ENCODE data around the gene STOM. TPM values are rescaled to one million over a fixed set of nuclear protein-coding genes. Genes with fewer than 3 reads are reported as not detected.

STOM gene
- polyA plus RNA-seq, 3 donors: 23.8 to 66.9 (median 63.8) TPM

DNA sequence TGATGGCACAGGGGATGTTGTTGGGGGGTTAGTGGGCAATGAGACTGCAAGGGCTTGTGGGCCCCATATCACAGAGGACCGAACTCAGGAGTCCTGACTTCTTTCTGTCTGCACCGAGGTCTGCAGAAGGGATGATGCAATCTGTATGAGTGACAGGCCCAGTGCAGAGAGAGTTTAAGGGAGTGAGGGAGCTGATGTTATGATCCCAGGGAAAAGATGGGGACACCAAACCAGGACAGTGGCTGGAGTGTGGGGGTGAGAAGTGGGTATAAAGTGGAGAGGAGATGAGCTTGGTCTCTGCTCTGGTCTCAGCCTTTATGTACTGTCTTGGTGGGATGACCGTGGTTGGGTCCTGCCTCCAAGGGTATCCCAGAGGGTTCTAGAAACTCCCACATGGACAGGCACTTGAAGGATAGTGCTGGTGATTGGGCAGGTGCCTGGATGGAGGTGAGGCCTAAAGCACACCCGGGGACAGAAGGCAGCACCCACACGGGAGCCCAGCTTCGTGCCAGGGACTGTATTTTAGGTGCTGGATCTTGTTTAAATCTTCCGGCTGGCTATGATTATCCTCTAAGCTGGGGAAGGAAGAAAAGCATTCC lies 80.2 kb downstream of the STOM start:
- TF ChIP-seq, protein P1, sequence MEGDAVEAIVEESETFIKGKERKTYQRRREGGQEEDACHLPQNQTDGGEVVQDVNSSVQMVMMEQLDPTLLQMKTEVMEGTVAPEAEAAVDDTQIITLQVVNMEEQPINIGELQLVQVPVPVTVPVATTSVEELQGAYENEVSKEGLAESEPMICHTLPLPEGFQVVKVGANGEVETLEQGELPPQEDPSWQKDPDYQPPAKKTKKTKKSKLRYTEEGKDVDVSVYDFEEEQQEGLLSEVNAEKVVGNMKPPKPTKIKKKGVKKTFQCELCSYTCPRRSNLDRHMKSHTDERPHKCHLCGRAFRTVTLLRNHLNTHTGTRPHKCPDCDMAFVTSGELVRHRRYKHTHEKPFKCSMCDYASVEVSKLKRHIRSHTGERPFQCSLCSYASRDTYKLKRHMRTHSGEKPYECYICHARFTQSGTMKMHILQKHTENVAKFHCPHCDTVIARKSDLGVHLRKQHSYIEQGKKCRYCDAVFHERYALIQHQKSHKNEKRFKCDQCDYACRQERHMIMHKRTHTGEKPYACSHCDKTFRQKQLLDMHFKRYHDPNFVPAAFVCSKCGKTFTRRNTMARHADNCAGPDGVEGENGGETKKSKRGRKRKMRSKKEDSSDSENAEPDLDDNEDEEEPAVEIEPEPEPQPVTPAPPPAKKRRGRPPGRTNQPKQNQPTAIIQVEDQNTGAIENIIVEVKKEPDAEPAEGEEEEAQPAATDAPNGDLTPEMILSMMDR (IDR thresholded peaks at IDR 0.05): no peak
- H3K4me1 Mint-ChIP-seq: peaks cover 53% of the 10 kb centered on the region
- peak overlapping the region; percentile 54 for H3K4me2 ChIP-seq (replicated peaks; ENCODE audit: extremely low read depth, low read length, poor library complexity, severe bottlenecking)
- peaks cover 16 to 34% of the 10 kb centered on the region in 2 donors for H3K36me3 Mint-ChIP-seq
- H3K4me3 ChIP-seq (replicated peaks in 1 of 3; ENCODE audit: low read depth in 2 of 3, low read length in 3 of 3): peak overlapping the region in 1 of 3 experiments; percentile 55
- no peaks in the 10 kb centered on the region for H3K9me3 ChIP-seq (replicated peaks in 1 of 2; ENCODE audit: control insufficient read depth in 1 of 2, insufficient read depth in 1 of 2, low read length in 2 of 2)
- no peak overlapping the region for H2AFZ ChIP-seq (ENCODE audit: insufficient read depth, low read depth, low read length, poor library complexity, severe bottlenecking)
- H3K36me3 ChIP-seq (replicated peaks in 1 of 2; ENCODE audit: control insufficient read depth in 1 of 2, insufficient read depth in 2 of 2, low read length in 2 of 2): peaks cover 0 to 18% of the 10 kb centered on the region in 2 donors
- H3K4me3 Mint-ChIP-seq: peak overlapping the region in 1 of 2 donors; percentile 78
- peak overlapping the region in 6 of 7 donors; percentile 53 to 92 (median 84) for H3K27ac Mint-ChIP-seq
- peaks cover 0 to 2% (median 0%) of the 10 kb centered on the region in 7 donors for H3K9me3 Mint-ChIP-seq
- peaks cover 0 to 3% (median 2%) of the 10 kb centered on the region in 3 donors for H3K27me3 Mint-ChIP-seq (ENCODE audit: low read depth in 3 of 3)
- peak in 1 of 3 donors; percentile 39 for DNase-seq
- no peak overlapping the region for H3K9ac ChIP-seq (ENCODE audit: insufficient read depth, low read length, poor library complexity, severe bottlenecking)
- H4K20me1 ChIP-seq (ENCODE audit: insufficient read depth, low read length): peaks cover 4% of the 10 kb centered on the region
- WGBS (ENCODE audit: insufficient coverage): 33% methylated on average over 3 of the region's 7 CpGs
- H3K27ac ChIP-seq (ENCODE audit: low read depth in 1 of 2, low read length in 2 of 2): peak overlapping the region; percentile 37 to 75
- H3K4me1 ChIP-seq (ENCODE audit: control insufficient read depth in 1 of 2, insufficient read depth in 2 of 2, low read length in 2 of 2): peaks cover 53% of the 10 kb centered on the region in 2 donors
- intact Hi-C loops (cut with micrococcal nuclease): loop anchor here in 1 of 2 donors (5.0 kb wide), 1 partner anchor 83 kb away; no protein-coding TSS in a partner anchor
- H3K27me3 ChIP-seq (ENCODE audit: control insufficient read depth in 2 of 2, insufficient read depth in 2 of 2, low read length in 2 of 2): no peaks in the 10 kb centered on the region
- H3K79me2 ChIP-seq (ENCODE audit: insufficient read depth, low read length): peaks cover 26% of the 10 kb centered on the region

DNA sequence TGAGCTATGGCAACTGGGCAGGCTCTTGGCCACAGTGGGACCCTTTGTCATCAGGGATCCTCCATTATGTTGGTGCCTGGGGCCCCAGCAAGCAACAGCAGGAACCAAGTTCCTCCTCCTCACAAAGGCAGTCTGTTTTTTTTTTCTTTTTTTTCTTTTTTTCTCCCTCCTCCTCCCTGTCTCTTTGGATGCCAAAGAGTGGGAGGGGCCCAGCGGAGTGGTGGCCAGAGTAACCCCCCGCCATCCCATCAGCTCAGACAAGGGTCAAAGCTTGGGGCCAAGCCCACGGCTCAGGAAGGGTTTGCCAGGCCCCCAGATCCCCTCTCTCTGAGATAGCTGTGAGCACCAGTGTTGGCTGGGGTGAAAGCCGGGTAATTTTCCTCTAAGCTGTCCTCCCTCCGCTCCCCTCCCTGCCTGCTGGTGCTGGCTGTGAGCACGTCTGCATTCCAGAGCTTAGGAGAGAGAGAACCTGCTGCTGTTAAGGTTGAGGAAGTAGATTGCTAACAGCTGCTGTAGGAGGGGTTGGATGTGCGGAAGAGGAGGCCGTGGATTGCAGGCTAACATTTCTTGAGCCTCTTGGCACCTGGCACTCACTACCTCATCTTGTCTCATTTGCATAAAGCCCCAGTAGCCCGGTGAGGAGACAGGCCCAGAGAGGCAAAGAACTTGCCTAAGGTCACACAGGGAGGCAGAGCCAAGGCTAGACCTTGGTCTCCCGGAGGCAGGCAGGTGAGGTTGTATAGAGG lies 80.9 kb downstream of the STOM start:
- H3K36me3 Mint-ChIP-seq: peaks cover 20 to 36% of the 10 kb centered on the region in 2 donors
- peaks cover 0 to 2% (median 0%) of the 10 kb centered on the region in 7 donors for H3K9me3 Mint-ChIP-seq
- 45% methylated on average over 2 of the region's 10 CpGs for WGBS (ENCODE audit: insufficient coverage)
- Histone ChIP-seq H3K9me3 (replicated peaks in 1 of 2; ENCODE audit: control insufficient read depth in 1 of 2, insufficient read depth in 1 of 2, low read length in 2 of 2) (no peaks in the 10 kb centered on the region), H3K4me1 (ENCODE audit: control insufficient read depth in 1 of 2, insufficient read depth in 2 of 2, low read length in 2 of 2) (peaks cover 55 to 60% of the 10 kb centered on the region in 2 donors), H3K4me2 (replicated peaks; ENCODE audit: extremely low read depth, low read length, poor library complexity, severe bottlenecking) (peak overlapping the region; percentile 54), H3K36me3 (replicated peaks in 1 of 2; ENCODE audit: control insufficient read depth in 1 of 2, insufficient read depth in 2 of 2, low read length in 2 of 2) (peaks cover 0 to 16% of the 10 kb centered on the region in 2 donors), H4K20me1 (ENCODE audit: insufficient read depth, low read length) (peaks cover 4% of the 10 kb centered on the region), H3K79me2 (ENCODE audit: insufficient read depth, low read length) (peaks cover 33% of the 10 kb centered on the region), H3K4me3 (replicated peaks in 1 of 3; ENCODE audit: low read depth in 2 of 3, low read length in 3 of 3) (peak overlapping the region in 1 of 3 experiments; percentile 55), H3K9ac (ENCODE audit: insufficient read depth, low read length, poor library complexity, severe bottlenecking) (peak overlapping the region; percentile 51), H3K27ac (ENCODE audit: low read depth in 1 of 2, low read length in 2 of 2) (peak overlapping the region; percentile 37 to 75), H2AFZ (ENCODE audit: insufficient read depth, low read depth, low read length, poor library complexity, severe bottlenecking) (peak overlapping the region; percentile 78), H3K27me3 (ENCODE audit: control insufficient read depth in 2 of 2, insufficient read depth in 2 of 2, low read length in 2 of 2) (no peaks in the 10 kb centered on the region)
- peaks cover 0 to 3% (median 2%) of the 10 kb centered on the region in 3 donors for H3K27me3 Mint-ChIP-seq (ENCODE audit: low read depth in 3 of 3)
- peak overlapping the region in 1 of 2 donors; percentile 78 for H3K4me3 Mint-ChIP-seq
- DNase-seq: peak in 2 of 3 donors; percentile 44 to 49
- H3K27ac Mint-ChIP-seq: peak overlapping the region; percentile 53 to 92 (median 86)
- intact Hi-C loops (cut with micrococcal nuclease): loop anchor here in 1 of 2 donors (5.0 kb wide), 1 partner anchor 82 kb away; no protein-coding TSS in a partner anchor
- TF ChIP-seq, protein P1 (IDR thresholded peaks at IDR 0.05): no peak
- H3K4me1 Mint-ChIP-seq: peaks cover 60% of the 10 kb centered on the region
